GM21737 (cell line): ENCODE results near the gene FBL.

Experiments used
- ATAC-seq: cut with Tn5 transposase; IDR thresholded peaks from one replicate; pipeline ENCODE4 v1.9.1; 2021; ENCODE audit warnings: mild to moderate bottlenecking, moderate library complexity; ENCODE audit not compliant: unreplicated experiment

The FBL gene

GRCh38 chr19:39796000-39796498 lies 50.1 kb downstream of the FBL start:
- ATAC-seq: no peak

GRCh38 chr19:39795001-39795400 lies 51.2 kb downstream of the FBL start:
- ATAC-seq: no peak

DNA sequence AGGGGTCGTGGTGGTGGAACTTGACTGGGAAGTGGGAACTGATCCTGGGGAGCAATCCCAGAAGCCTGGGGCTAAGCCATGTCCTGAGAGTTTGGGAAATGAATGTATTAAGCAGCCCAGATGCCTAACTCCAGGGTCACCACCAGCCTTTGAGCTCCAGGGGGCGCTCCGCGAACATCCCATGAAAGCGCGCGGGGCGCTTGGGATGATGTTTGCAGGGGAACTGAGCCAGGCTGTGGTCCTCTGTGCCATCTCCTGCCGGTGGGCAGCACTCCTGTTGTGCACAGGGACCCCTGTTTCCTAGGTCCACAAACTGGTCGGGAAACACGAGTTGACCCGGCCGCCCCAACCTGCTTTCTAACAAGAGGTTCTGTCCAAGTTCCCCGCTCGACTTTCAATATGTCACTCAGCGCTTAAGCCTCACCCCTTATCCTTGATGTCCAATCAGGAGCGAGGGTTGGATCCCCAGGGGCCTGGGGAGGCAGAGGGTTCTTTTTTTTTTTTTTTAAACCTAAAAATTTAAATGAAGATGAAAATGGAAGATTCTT lies 53.1 kb downstream of the FBL start:
- peak; percentile 82 for ATAC-seq

GRCh38 chr19:39788244-39788643 lies 57.9 kb downstream of the FBL start:
- ATAC-seq: no peak
